RWPE2 (cell line): ENCODE measurements around the gene C4orf33.

Experiments used
- ATAC-seq: fragments of 200-7000 bp; cut with Tn5 transposase; 3 replicates; pipeline ENCODE4 v1.9.1; 2021; ENCODE audit warnings: low read depth
- DNase-seq: peaks from one replicate; pipeline ENCODE4 v3.0.0-alpha.2; 2020; ENCODE audit warnings: low spot score
- H3K27ac ChIP-seq: fragments of 450-650 bp; 2 replicates; pipeline ENCODE4 v1.5.1; 2017; ENCODE audit warnings: mild to moderate bottlenecking; ENCODE audit not compliant: poor library complexity, severe bottlenecking
- H3K27me3 ChIP-seq: fragments of 250-450 bp; sonication (Bioruptor Pico); 2 replicates; pipeline ENCODE4 v1.5.1; 2021; ENCODE audit warnings: mild to moderate bottlenecking, moderate library complexity; ENCODE audit not compliant: insufficient read depth, poor library complexity, severe bottlenecking
- H3K36me3 ChIP-seq: fragments of 250-450 bp; sonication (Bioruptor Pico); 2 replicates; pipeline ENCODE4 v1.5.1; 2020; ENCODE audit warnings: low read depth, mild to moderate bottlenecking, moderate library complexity
- H3K4me1 ChIP-seq: fragments of 250-450 bp; sonication (Bioruptor Pico); 2 replicates; pipeline ENCODE4 v1.5.1; 2021; ENCODE audit warnings: mild to moderate bottlenecking, moderate library complexity; ENCODE audit not compliant: insufficient read depth, poor library complexity, severe bottlenecking
- H3K4me3 ChIP-seq: fragments of 250-450 bp; sonication (Bioruptor Pico); 2 replicates; pipeline ENCODE4 v1.5.1; 2021; ENCODE audit warnings: mild to moderate bottlenecking, moderate library complexity; ENCODE audit not compliant: severe bottlenecking
- H3K9me3 ChIP-seq: fragments of 250-450 bp; sonication (Bioruptor Pico); 2 replicates; pipeline ENCODE4 v1.5.1; 2021; ENCODE audit warnings: mild to moderate bottlenecking, moderate library complexity; ENCODE audit not compliant: severe bottlenecking
- TF ChIP-seq, protein P1 (sequence below): fragments of 450-650 bp; IDR thresholded peaks from one replicate; pipeline ENCODE4 v1.5.1; 2017; ENCODE audit warnings: mild to moderate bottlenecking, moderate library complexity; ENCODE audit not compliant: poor library complexity, severe bottlenecking

C4orf33 gene

DNA sequence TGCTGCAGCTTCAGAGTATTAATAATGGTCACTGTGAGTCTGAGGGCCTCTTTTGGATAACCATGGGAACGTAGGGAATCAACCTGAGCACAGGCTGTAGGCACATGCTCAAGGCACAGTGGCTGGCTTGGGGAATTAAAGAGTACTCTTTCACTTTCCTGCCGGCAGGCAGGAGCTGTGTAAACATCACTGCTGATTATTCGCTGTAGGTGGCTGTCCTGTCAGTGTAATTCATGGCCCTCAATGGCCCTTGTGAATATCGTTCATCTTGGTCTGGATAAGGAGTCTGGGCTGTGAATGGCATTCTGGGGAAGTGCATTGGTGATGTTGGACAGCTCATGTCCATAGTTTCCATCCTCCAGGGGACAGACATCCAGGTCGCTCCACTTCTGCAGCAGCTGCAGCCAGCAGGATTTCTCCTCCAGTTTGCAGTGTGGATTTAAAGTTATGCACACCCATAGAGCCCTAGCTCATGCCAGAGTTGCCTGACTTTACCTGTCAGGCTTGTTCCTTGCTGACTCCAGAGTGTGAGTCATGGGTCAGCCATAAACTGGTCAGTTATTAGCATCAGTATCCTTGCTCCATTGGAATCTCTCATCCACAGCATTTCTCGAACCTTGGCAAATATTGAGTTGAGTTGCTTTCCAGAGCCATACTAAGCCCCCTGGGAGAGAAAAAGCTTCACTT is 43.0 kb downstream of the C4orf33 start:
- no peak for DNase-seq
- H3K9me3 ChIP-seq: no peaks in the 10 kb centered on the region
- TF ChIP-seq, protein P1, sequence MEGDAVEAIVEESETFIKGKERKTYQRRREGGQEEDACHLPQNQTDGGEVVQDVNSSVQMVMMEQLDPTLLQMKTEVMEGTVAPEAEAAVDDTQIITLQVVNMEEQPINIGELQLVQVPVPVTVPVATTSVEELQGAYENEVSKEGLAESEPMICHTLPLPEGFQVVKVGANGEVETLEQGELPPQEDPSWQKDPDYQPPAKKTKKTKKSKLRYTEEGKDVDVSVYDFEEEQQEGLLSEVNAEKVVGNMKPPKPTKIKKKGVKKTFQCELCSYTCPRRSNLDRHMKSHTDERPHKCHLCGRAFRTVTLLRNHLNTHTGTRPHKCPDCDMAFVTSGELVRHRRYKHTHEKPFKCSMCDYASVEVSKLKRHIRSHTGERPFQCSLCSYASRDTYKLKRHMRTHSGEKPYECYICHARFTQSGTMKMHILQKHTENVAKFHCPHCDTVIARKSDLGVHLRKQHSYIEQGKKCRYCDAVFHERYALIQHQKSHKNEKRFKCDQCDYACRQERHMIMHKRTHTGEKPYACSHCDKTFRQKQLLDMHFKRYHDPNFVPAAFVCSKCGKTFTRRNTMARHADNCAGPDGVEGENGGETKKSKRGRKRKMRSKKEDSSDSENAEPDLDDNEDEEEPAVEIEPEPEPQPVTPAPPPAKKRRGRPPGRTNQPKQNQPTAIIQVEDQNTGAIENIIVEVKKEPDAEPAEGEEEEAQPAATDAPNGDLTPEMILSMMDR: no peak

DNA sequence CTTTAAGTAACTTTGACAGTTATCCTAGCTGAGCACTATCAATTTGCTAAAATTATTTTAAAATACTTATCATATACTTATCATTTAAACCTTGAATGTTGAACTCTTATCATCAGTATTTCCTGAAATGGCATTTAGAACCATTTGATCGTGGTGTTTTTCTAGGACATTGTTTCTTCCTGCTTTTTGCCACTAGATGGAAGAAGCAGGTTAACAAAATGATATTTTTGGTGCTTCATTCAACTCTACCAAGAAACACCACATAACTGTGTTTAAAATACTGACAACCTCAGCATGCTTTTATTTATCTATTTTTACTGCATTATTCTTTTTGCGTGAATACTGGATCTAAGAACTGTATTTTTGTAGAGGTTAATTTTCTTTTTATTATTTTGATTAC is 44.6 kb downstream of the C4orf33 start:
- H3K9me3 ChIP-seq: no peaks in the 10 kb centered on the region
- H3K36me3 ChIP-seq: no peaks in the 10 kb centered on the region
- no peak overlapping the region for H3K4me3 ChIP-seq
- H3K27me3 ChIP-seq: peaks cover 3% of the 10 kb centered on the region
- ATAC-seq (no peak), DNase-seq (no peak)
- TF ChIP-seq, protein P1: no peak
- H3K27ac ChIP-seq: no peak overlapping the region
- no peaks in the 10 kb centered on the region for H3K4me1 ChIP-seq

More for the DNA sequence above, 43.0 kb downstream of the C4orf33 start:
- no peak overlapping the region for H3K27ac ChIP-seq
- peaks cover 3% of the 10 kb centered on the region for H3K27me3 ChIP-seq
- no peaks in the 10 kb centered on the region for H3K36me3 ChIP-seq
- H3K4me3 ChIP-seq: no peak overlapping the region
- ATAC-seq: peak; percentile 82
- H3K4me1 ChIP-seq: no peaks in the 10 kb centered on the region

DNA sequence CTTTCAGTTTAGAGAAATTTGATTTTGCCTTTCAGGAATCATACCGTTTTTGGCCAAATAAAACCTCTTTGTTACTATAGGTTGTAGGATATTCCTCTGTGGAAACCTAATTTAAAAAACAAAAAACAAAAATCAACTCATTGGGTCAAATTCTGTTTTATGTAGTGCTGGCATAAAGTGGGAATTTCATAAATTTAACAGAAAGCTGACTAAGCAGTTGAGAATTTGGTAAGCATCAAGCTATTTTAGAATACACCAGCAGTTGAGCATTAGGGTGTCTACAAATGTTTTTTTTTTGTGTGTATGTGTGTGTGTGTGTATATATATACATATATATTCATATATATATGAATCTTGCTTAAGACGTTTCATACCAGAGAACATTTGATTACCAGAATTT is 47.4 kb downstream of the C4orf33 start:
- no peak overlapping the region for H3K27ac ChIP-seq
- H3K36me3 ChIP-seq: no peaks in the 10 kb centered on the region
- no peaks in the 10 kb centered on the region for H3K9me3 ChIP-seq
- no peak overlapping the region for H3K4me3 ChIP-seq
- no peaks in the 10 kb centered on the region for H3K4me1 ChIP-seq
- TF ChIP-seq, protein P1: no peak
- DNase-seq (no peak), ATAC-seq (no peak)
- peaks cover 3% of the 10 kb centered on the region for H3K27me3 ChIP-seq

DNA sequence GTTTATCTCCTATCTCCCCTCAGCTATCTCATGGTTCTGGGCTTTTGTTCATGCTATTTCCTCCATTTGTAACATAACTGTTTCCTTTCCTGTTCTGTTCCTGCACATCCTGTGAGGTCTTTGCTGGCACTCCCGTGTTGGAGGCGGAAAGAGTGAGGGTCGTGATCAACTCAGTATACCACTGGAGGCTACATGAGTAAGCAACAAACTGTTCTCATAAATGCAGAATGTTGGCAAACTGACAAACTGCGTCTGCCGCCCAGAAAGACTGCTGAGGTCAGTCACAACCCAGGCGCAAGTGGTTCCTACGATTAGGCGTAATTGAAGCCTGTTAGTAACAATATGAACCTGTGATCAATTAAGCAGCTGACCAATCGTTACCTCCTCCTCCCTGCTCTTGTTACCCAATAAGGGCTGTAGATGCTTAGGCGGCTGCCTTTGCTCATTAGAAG is 48.8 kb downstream of the C4orf33 start:
- Histone ChIP-seq H3K9me3 (no peaks in the 10 kb centered on the region), H3K36me3 (no peaks in the 10 kb centered on the region), H3K4me1 (no peaks in the 10 kb centered on the region), H3K4me3 (no peak overlapping the region), H3K27ac (no peak overlapping the region), H3K27me3 (peaks cover 3% of the 10 kb centered on the region)
- DNase-seq (no peak), ATAC-seq (no peak)
- TF ChIP-seq, protein P1: no peak

DNA sequence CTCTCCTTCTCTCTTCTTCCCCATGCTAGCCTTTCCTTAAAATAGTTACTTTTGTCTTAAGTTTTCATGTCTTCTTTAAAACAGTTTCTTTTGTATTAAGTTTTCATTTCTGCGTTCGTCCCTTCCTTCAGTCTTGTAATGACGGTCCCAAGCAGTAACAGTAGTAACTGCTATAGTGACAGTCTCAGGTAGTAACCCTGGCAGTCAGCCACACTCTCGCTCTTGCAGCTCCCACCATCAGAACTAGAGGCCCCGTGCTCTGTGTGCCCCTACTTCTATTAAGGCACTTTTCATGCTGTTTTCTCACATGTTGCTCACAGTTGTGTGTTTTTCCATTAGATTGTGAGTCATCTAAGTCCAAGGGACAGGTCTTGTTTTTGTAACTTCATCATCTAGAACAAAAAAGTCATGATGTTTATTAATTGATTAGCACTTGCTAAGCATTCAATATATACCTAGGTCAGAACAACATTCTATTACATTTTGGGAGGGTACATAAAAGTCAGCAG is 49.3 kb downstream of the C4orf33 start:
- TF ChIP-seq, protein P1: no peak
- H3K4me1 ChIP-seq: no peaks in the 10 kb centered on the region
- no peaks in the 10 kb centered on the region for H3K36me3 ChIP-seq
- H3K9me3 ChIP-seq: no peaks in the 10 kb centered on the region
- no peak for DNase-seq
- no peak overlapping the region for H3K27ac ChIP-seq
- no peak overlapping the region for H3K4me3 ChIP-seq
- no peak for ATAC-seq
- peaks cover 3% of the 10 kb centered on the region for H3K27me3 ChIP-seq
